ENCODE data around the gene TLK2.

Gene TLK2

GRCh38 chr17:62658136-62658920, 179.7 kb downstream of the TLK2 start:
- DNase-seq = no peak

GRCh38 chr17:62660629-62661118, 182.0 kb downstream of the TLK2 start:
- no peak for DNase-seq

- DNase-seq = no peak
These were observed 182.7 kb downstream of the TLK2 start for GRCh38 chr17:62661337-62661736.

- DNase-seq = no peak
These were observed 184.2 kb downstream of the TLK2 start for GRCh38 chr17:62662855-62663254.
